HG03460 (cell line): ENCODE measurements around the gene ANKRD53.

ENCODE experiments used
- ATAC-seq: cut with Tn5 transposase; IDR thresholded peaks from one replicate; pipeline ENCODE4 v1.9.1; 2021; ENCODE audit not compliant: unreplicated experiment

Gene ANKRD53

GRCh38 chr2:70964133-70964532 lies 14.3 kb upstream of the ANKRD53 start:
- no peak for ATAC-seq

- peak; percentile 84 for ATAC-seq
Measured at GRCh38 chr2:70964596-70965386, 13.6 kb upstream of the ANKRD53 start.

GRCh38 chr2:70965506-70965905 lies 12.9 kb upstream of the ANKRD53 start:
- ATAC-seq, result no peak

GRCh38 chr2:70966681-70967080 lies 11.7 kb upstream of the ANKRD53 start:
- no peak for ATAC-seq

- no peak for ATAC-seq
Measured at GRCh38 chr2:70967189-70967588, 11.2 kb upstream of the ANKRD53 start.

GRCh38 chr2:70974592-70974991 lies 3.8 kb upstream of the ANKRD53 start:
- ATAC-seq, result no peak

GRCh38 chr2:70975237-70975636 lies 3.2 kb upstream of the ANKRD53 start:
- ATAC-seq, result no peak

- no peak for ATAC-seq
Measured at GRCh38 chr2:70977605-70978205, 725 bp upstream of the ANKRD53 start.

- ATAC-seq, result no peak
Measured at GRCh38 chr2:70979180-70979488, 704 bp downstream of the ANKRD53 start.

GRCh38 chr2:70979626-70980025 lies 1.2 kb downstream of the ANKRD53 start:
- ATAC-seq, result no peak

GRCh38 chr2:70981421-70981820 lies 3.0 kb downstream of the ANKRD53 start:
- no peak for ATAC-seq

- ATAC-seq, result no peak
Measured at GRCh38 chr2:70981866-70982810, 3.7 kb downstream of the ANKRD53 start.

GRCh38 chr2:70982971-70983370 lies 4.5 kb downstream of the ANKRD53 start:
- ATAC-seq, result no peak

- no peak for ATAC-seq
Measured at GRCh38 chr2:70983506-70984227, 5.2 kb downstream of the ANKRD53 start.

GRCh38 chr2:70984228-70984575 lies 5.8 kb downstream of the ANKRD53 start:
- no peak for ATAC-seq

- ATAC-seq, result peak; percentile 97
Measured at GRCh38 chr2:70984576-70985282, 6.3 kb downstream of the ANKRD53 start.

GRCh38 chr2:70985283-70985688 lies 6.9 kb downstream of the ANKRD53 start:
- ATAC-seq, result no peak

GRCh38 chr2:70985956-70986355 lies 7.5 kb downstream of the ANKRD53 start:
- ATAC-seq, result no peak

GRCh38 chr2:70986499-70987189 lies 8.2 kb downstream of the ANKRD53 start:
- no peak for ATAC-seq

- ATAC-seq, result no peak
Measured at GRCh38 chr2:70987386-70987785, 9.0 kb downstream of the ANKRD53 start.
